Mesenchymal stem cell (in vitro differentiated cells and primary cell): ENCODE measurements around the gene FBXO17.

ENCODE experiments used
- DNase-seq: peaks from one replicate; pipeline ENCODE4 v3.0.0-alpha.2; 2013
- H2AFZ ChIP-seq: one replicate; pipeline ENCODE4 v1.6.1; 2013; ENCODE audit warnings: low read depth, mild to moderate bottlenecking, control low read depth, inconsistent platforms, low read length, moderate library complexity
- H2AK5ac ChIP-seq: 2 replicates; pipeline ENCODE4 v1.6.1; 2013; ENCODE audit warnings: low read length, moderate library complexity, mild to moderate bottlenecking, inconsistent platforms; ENCODE audit not compliant: severe bottlenecking
- H2BK120ac ChIP-seq: one replicate; pipeline ENCODE4 v1.6.1; 2013; ENCODE audit warnings: low read depth, mild to moderate bottlenecking, inconsistent platforms, low read length, moderate library complexity
- H2BK12ac ChIP-seq, 2 experiments: one replicate each; pipeline ENCODE4 v1.6.1; 2013; ENCODE audit warnings: inconsistent platforms in 2 of 2, low read length in 2 of 2, mild to moderate bottlenecking in 2 of 2, moderate library complexity in 2 of 2, control low read depth in 1 of 2
- H2BK15ac ChIP-seq: one replicate; pipeline ENCODE4 v1.6.1; 2013; ENCODE audit warnings: mild to moderate bottlenecking, low read depth, inconsistent platforms; ENCODE audit not compliant: poor library complexity, severe bottlenecking
- H2BK5ac ChIP-seq: 2 replicates; pipeline ENCODE4 v1.6.1; 2013; ENCODE audit warnings: low read depth, mild to moderate bottlenecking, low read length, control low read depth, inconsistent platforms; ENCODE audit not compliant: poor library complexity, severe bottlenecking
- H3K14ac ChIP-seq, 2 experiments: one replicate each; pipeline ENCODE4 v1.6.1; 2013; ENCODE audit warnings: inconsistent platforms in 2 of 2, low read length in 2 of 2, control low read depth in 1 of 2, mild to moderate bottlenecking in 1 of 2, moderate library complexity in 1 of 2
- H3K18ac ChIP-seq, 2 experiments: one replicate each; pipeline ENCODE4 v1.6.1; 2013; ENCODE audit warnings: inconsistent platforms in 2 of 2, low read length in 2 of 2, control low read depth in 1 of 2, low read depth in 1 of 2, mild to moderate bottlenecking in 1 of 2
- H3K23ac ChIP-seq, 2 experiments: one replicate each; pipeline ENCODE4 v1.6.1; 2013; ENCODE audit warnings: inconsistent platforms in 2 of 2, low read length in 2 of 2, mild to moderate bottlenecking in 2 of 2, moderate library complexity in 2 of 2, control low read depth in 1 of 2
- H3K27ac ChIP-seq: 2 replicates; pipeline ENCODE4 v1.5.1; 2013; ENCODE audit warnings: mild to moderate bottlenecking, moderate library complexity, low read length, control low read depth, inconsistent platforms; ENCODE audit not compliant: poor library complexity, severe bottlenecking
- H3K27me3 ChIP-seq, 2 experiments: 2 replicates each; pipeline versions ENCODE4 v1.6.1 to v1.7.0; 2013; ENCODE audit warnings: low read length in 2 of 2, mild to moderate bottlenecking in 2 of 2, moderate library complexity in 2 of 2, control low read depth in 1 of 2, inconsistent platforms in 1 of 2; ENCODE audit not compliant: control insufficient read depth in 1 of 2, insufficient read depth in 1 of 2
- H3K36me3 ChIP-seq, 2 experiments: 2 replicates each; pipeline versions ENCODE4 v1.6.1 to v1.7.0; 2013; ENCODE audit warnings: low read length in 2 of 2, control low read depth in 1 of 2, inconsistent platforms in 1 of 2, low read depth in 1 of 2, mild to moderate bottlenecking in 1 of 2; ENCODE audit not compliant: insufficient read depth in 2 of 2, control insufficient read depth in 1 of 2
- H3K4ac ChIP-seq, 2 experiments: one replicate each; pipeline ENCODE4 v1.6.1; 2013; ENCODE audit warnings: inconsistent platforms in 2 of 2, low read length in 2 of 2, mild to moderate bottlenecking in 2 of 2, moderate library complexity in 2 of 2, control low read depth in 1 of 2, low read depth in 1 of 2
- H3K4me1 ChIP-seq: 2 replicates; pipeline ENCODE4 v1.6.1; 2013; ENCODE audit warnings: low read depth, low read length, control low read depth; ENCODE audit not compliant: control insufficient read depth, insufficient read depth
- H3K4me2 ChIP-seq: 2 replicates; pipeline ENCODE4 v1.6.1; 2013; ENCODE audit warnings: low read length, mild to moderate bottlenecking, inconsistent platforms; ENCODE audit not compliant: poor library complexity, severe bottlenecking
- H3K4me3 ChIP-seq, 2 experiments: 2 replicates each; pipeline versions ENCODE4 v1.5.1 to v1.7.0; 2013; ENCODE audit warnings: low read length in 2 of 2, mild to moderate bottlenecking in 2 of 2, control low read depth in 1 of 2, low read depth in 1 of 2; ENCODE audit not compliant: insufficient read depth in 1 of 2
- H3K79me1 ChIP-seq: replicated peaks from 2 replicates; pipeline ENCODE4 v1.6.1; 2013; ENCODE audit warnings: mild to moderate bottlenecking, control low read depth, low read length, inconsistent platforms; ENCODE audit not compliant: poor library complexity, severe bottlenecking
- H3K9ac ChIP-seq: 2 replicates; pipeline ENCODE4 v1.7.0; 2013; ENCODE audit warnings: mild to moderate bottlenecking, low read length, moderate library complexity
- H3K9me3 ChIP-seq: 2 replicates; pipeline ENCODE4 v1.7.0; 2013; ENCODE audit warnings: mild to moderate bottlenecking, low read length; ENCODE audit not compliant: control insufficient read depth
- H4K8ac ChIP-seq: one replicate; pipeline ENCODE4 v1.6.1; 2013; ENCODE audit warnings: inconsistent platforms, mild to moderate bottlenecking, low read length, moderate library complexity
- H4K91ac ChIP-seq: one replicate; pipeline ENCODE4 v1.6.1; 2013; ENCODE audit warnings: mild to moderate bottlenecking, low read length, inconsistent platforms
- WGBS: methylation state at CpG from one replicate; pipeline ENCODE4 v1.1.7; 2013; ENCODE audit warnings: mixed read lengths; 5-methylcytosine and 5-hydroxymethylcytosine counted together

The FBXO17 gene

DNA sequence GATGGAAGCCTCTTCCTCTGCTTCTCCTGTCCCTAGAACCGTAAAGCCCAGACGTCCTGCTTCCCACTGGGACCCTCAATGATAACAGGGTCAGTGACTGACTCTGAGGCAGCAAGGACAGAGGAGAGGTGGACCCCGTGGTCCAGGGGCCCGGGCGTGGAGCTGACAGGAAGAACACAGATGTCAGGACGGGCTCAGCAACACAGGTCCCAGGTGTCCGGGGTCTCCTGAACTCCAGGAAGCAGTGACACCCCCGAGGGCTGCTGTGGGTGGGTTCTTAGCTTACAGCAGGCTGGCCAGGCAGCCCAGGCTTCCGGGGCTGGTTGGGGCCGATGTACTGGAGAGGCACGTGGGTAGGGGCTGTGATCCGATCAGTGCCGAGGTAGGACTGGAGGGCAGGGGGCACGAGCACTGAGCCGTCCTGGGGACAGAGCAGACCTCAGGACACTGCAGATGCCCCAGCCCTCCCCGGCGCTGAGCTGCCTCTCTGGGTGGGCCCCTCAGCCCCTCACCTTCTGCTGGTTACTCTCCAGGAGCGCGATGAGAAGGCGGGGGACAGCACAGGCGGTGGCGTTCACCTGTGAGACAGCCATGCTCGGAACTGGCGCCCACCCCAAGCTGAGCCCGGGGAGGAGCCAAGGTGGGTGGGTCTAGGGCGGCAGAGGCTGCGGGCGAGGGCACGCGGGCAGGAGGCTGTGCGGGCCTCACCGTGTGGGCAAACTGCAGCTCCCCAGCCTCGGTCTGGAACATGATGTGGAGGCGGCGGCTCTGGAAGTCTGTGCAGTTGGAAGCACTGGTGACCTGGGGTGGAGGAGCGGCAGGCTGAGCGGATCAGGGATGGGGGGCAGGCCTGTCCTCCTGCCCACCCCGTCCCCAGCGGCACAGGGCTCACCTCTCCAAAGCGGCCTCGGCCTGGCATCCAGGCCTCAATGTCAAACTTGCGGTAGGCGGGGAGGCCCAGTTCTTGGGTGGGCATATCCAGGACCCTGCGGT is 59.9 kb downstream of the FBXO17 start:
- H2AFZ ChIP-seq: no peak overlapping the region
- WGBS: 96% methylated on average over 44 of the region's 44 CpGs
- no peaks in the 10 kb centered on the region for H3K79me1 ChIP-seq
- no peak overlapping the region for H2BK5ac ChIP-seq
- peak overlapping the region; percentile 28 for H4K91ac ChIP-seq
- no peaks in the 10 kb centered on the region for H3K9me3 ChIP-seq
- no peak overlapping the region for H2AK5ac ChIP-seq
- peaks cover 0 to 21% of the 10 kb centered on the region in 2 experiments for H3K36me3 ChIP-seq
- no peak overlapping the region for H3K4ac ChIP-seq
- no peak for DNase-seq
- no peak overlapping the region for H2BK120ac ChIP-seq
- H2BK15ac ChIP-seq: no peak overlapping the region
- no peak overlapping the region for H2BK12ac ChIP-seq
- H3K9ac ChIP-seq: no peak overlapping the region
- no peak overlapping the region for H3K18ac ChIP-seq
- no peak overlapping the region for H4K8ac ChIP-seq
- no peak overlapping the region for H3K4me2 ChIP-seq
- H3K4me1 ChIP-seq: peaks cover 4% of the 10 kb centered on the region
- H3K23ac ChIP-seq: no peak overlapping the region
- H3K27ac ChIP-seq: no peak overlapping the region
- H3K4me3 ChIP-seq: no peak overlapping the region
- no peak overlapping the region for H3K14ac ChIP-seq
- H3K27me3 ChIP-seq: peaks cover 6 to 8% of the 10 kb centered on the region in 2 experiments

DNA sequence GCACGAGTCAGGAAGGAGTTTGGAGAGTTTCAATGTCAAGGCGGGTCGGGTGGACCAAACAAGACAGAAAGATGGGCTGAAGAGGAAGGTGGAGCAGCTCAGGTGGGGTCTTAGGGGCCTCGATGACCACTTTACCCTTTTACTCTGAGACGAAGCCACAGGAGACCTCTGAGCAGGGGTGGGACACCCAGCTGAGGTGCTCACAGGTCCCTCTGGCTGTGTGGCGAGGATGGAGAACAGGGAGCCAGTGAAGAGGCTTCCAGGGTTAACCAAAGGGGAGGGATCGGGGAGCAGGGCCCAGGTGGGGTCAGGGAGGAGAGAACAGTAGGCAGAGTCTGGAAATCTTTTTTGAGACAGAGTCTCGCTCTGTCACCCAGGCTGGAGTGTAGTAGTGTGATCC is 61.6 kb downstream of the FBXO17 start:
- H2BK15ac ChIP-seq: no peak overlapping the region
- H3K18ac ChIP-seq: no peak overlapping the region
- no peak for DNase-seq
- no peak overlapping the region for H3K4me2 ChIP-seq
- no peaks in the 10 kb centered on the region for H3K79me1 ChIP-seq
- H3K9me3 ChIP-seq: no peaks in the 10 kb centered on the region
- WGBS: 96% methylated on average over 8 of the region's 8 CpGs
- no peak overlapping the region for H2BK5ac ChIP-seq
- H2BK12ac ChIP-seq: no peak overlapping the region
- peaks cover under 1 to 18% of the 10 kb centered on the region in 2 experiments for H3K36me3 ChIP-seq
- H2AK5ac ChIP-seq: no peak overlapping the region
- H3K14ac ChIP-seq: no peak overlapping the region
- no peak overlapping the region for H2AFZ ChIP-seq
- H3K9ac ChIP-seq: no peak overlapping the region
- no peak overlapping the region for H2BK120ac ChIP-seq
- H4K91ac ChIP-seq: no peak overlapping the region
- no peak overlapping the region for H4K8ac ChIP-seq
- H3K4me1 ChIP-seq: peaks cover 4% of the 10 kb centered on the region
- H3K4ac ChIP-seq: no peak overlapping the region
- no peak overlapping the region for H3K23ac ChIP-seq
- no peak overlapping the region for H3K27ac ChIP-seq
- H3K4me3 ChIP-seq: no peak overlapping the region
- H3K27me3 ChIP-seq: peaks cover 6 to 8% of the 10 kb centered on the region in 2 experiments

DNA sequence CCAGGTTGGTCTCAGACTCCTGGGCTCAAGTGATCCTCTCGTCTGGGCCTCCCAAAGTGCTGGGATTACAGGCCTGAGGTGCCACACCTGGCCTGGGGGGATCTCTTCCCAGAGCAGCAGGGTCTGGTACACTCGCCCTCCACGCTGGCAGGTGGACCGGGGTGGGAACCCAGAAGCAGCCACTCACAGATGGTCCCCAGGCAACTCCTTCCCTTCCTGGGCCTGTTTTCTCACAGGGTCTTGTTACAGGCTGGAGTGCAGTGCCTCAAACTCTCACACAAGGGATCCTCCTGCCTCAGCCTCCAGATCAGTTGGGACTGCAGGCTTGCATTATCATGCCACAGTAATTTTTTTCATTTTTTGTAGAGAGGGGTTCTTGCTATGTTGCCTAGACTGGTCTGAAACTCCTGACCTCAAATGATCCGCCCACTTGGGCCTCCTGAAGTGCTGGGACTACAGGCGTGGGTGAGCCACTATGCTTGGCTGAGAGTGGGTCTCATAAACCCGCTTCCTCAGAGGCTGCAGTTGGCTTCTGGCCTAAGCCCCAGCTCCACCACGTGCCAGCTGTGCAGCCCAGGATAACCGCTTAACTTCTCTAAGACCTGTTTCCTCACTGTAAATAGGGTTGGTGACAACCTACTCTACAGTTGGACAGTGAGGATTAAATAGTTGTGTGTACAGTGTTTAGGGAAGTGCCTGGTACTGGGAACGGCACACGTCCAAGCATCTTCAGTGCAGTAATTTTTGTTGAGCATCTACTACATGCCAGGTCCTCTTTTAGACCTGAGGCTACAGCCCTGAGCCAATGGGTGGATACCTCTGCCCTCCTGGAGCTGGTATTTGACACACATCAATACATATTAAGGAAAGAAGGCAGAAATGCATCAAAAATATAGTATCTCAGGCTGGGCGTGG is 62.7 kb downstream of the FBXO17 start:
- Histone ChIP-seq H4K91ac (no peak overlapping the region), H4K8ac (no peak overlapping the region), H3K14ac (no peak overlapping the region), H3K9ac (no peak overlapping the region), H3K9me3 (no peaks in the 10 kb centered on the region), H3K4ac (no peak overlapping the region), H2AFZ (no peak overlapping the region), H3K18ac (no peak overlapping the region), H3K4me1 (peaks cover 4% of the 10 kb centered on the region), H2BK5ac (no peak overlapping the region), H3K4me3 (no peak overlapping the region), H2AK5ac (no peak overlapping the region), H3K79me1 (no peaks in the 10 kb centered on the region), H2BK12ac (no peak overlapping the region), H3K4me2 (no peak overlapping the region), H3K23ac (no peak overlapping the region), H2BK15ac (no peak overlapping the region), H2BK120ac (no peak overlapping the region), H3K27ac (no peak overlapping the region), H3K36me3 (peaks cover 5 to 20% of the 10 kb centered on the region in 2 experiments), H3K27me3 (peaks cover 6 to 8% of the 10 kb centered on the region in 2 experiments)
- no peak for DNase-seq
- WGBS: 85% methylated on average over 12 of the region's 12 CpGs
